Lower lobe of right lung (tissue), 2 donors: ENCODE measurements around the gene GALT. TPM values are rescaled to one million over a fixed set of nuclear protein-coding genes. Genes with fewer than 3 reads are reported as not detected.

Experiments
- ATAC-seq, 2 donors: fragments of 200-7000 bp; cut with Tn5 transposase; one replicate each; pipeline ENCODE4 v1.9.1; 2020 to 2022; ENCODE audit warnings: mild to moderate bottlenecking in 2 of 2, moderate library complexity in 2 of 2
- DNase-seq: peaks from one replicate; pipeline ENCODE4 v3.0.0-alpha.2; 2020
- H3K27ac ChIP-seq: fragments of 200-600 bp; one replicate; pipeline ENCODE4 v1.8.0; 2022
- H3K27me3 ChIP-seq: fragments of 200-600 bp; one replicate; pipeline ENCODE4 v1.8.0; 2022; ENCODE audit warnings: low read depth
- H3K36me3 ChIP-seq: fragments of 200-600 bp; one replicate; pipeline ENCODE4 v1.8.0; 2022; ENCODE audit warnings: mild to moderate bottlenecking
- H3K4me1 ChIP-seq: fragments of 200-600 bp; one replicate; pipeline ENCODE4 v1.8.0; 2022
- H3K4me3 ChIP-seq: fragments of 200-600 bp; one replicate; pipeline ENCODE4 v1.8.0; 2022; ENCODE audit warnings: mild to moderate bottlenecking
- H3K9me3 ChIP-seq: fragments of 200-600 bp; one replicate; pipeline ENCODE4 v1.8.0; 2022
- CTCF ChIP-seq: fragments of 200-600 bp; IDR thresholded peaks from one replicate; pipeline ENCODE4 v1.8.0; 2022; ENCODE audit warnings: antibody characterized with exemption, mild to moderate bottlenecking
- intact Hi-C: fragments of 100-400 bp; cut with DNase I; formaldehyde crosslinking; loops from one replicate; pipeline ENCODE4 v1.11.0; 2022
- total RNA-seq: library from RNA; stranded (reverse); fragmentation: NEBNext Ultra II Directional; extraction: Animal tissue kit (Norgen Biotek cat#: 25700); gene quantifications from one replicate; pipeline ENCODE4 v1.2.1, GENCODE V29; 2021
- donor health status: DM: no; HTN: yes; CAD: no; lungs with severe emphysema.

Gene GALT
- total RNA-seq, 1 donor from 2014 or later: 51.3 TPM

GRCh38 chr9:34628656-34629490 is 17.6 kb upstream of the GALT start, which contains the start of gene ARID3C:
ARID3C (minus strand) TSS chr9:34629066; CDS start chr9:34628014, 1,052 bp downstream.
- H3K27me3 ChIP-seq: peaks cover 71% of the 10 kb centered on the region
- DNase-seq: peak; percentile 62

GRCh38 chr9:34629491-34629808 is 17.0 kb upstream of the GALT start:
- no peaks in the 10 kb centered on the region for H3K9me3 ChIP-seq
- no peak for TF ChIP-seq CTCF
- ATAC-seq (no peak), DNase-seq (no peak)
- no peak overlapping the region for H3K27ac ChIP-seq
- H3K4me3 ChIP-seq: peak overlapping the region; percentile 49
- intact Hi-C loops: no loop called here
- no peaks in the 10 kb centered on the region for H3K36me3 ChIP-seq
- peaks cover 10% of the 10 kb centered on the region for H3K4me1 ChIP-seq
- H3K27me3 ChIP-seq: peaks cover 65% of the 10 kb centered on the region

More at GRCh38 chr9:34628656-34629490, 17.6 kb upstream of the GALT start, which contains the start of gene ARID3C:
- peak within 1 kb of the TSS; percentile 49 for H3K4me3 ChIP-seq
- intact Hi-C loops: no loop called here
- peaks cover 10% of the 10 kb centered on the region for H3K4me1 ChIP-seq
- H3K36me3 ChIP-seq: no peaks in the 10 kb centered on the region
- H3K9me3 ChIP-seq: no peaks in the 10 kb centered on the region
- ATAC-seq: peak; percentile 83 to 91
- H3K27ac ChIP-seq: no peak within 1 kb of the TSS
- TF ChIP-seq CTCF: no peak

- no peaks in the 10 kb centered on the region for H3K9me3 ChIP-seq
- H3K27me3 ChIP-seq: peaks cover 54% of the 10 kb centered on the region
- intact Hi-C loops: no loop called here
- no peak for TF ChIP-seq CTCF
- DNase-seq (no peak), ATAC-seq (no peak)
- peaks cover 12% of the 10 kb centered on the region for H3K4me1 ChIP-seq
- H3K4me3 ChIP-seq: no peak overlapping the region
- H3K36me3 ChIP-seq: peaks cover 4% of the 10 kb centered on the region
- H3K27ac ChIP-seq: no peak overlapping the region
Observed at GRCh38 chr9:34630402-34631154, 15.9 kb upstream of the GALT start.

- no peak overlapping the region for H3K27ac ChIP-seq
- H3K36me3 ChIP-seq: peaks cover 6% of the 10 kb centered on the region
- no peak for ATAC-seq
- H3K4me3 ChIP-seq: no peak overlapping the region
- intact Hi-C loops: no loop called here
- no peaks in the 10 kb centered on the region for H3K9me3 ChIP-seq
- TF ChIP-seq CTCF: no peak
- no peak for DNase-seq
- H3K27me3 ChIP-seq: peaks cover 28% of the 10 kb centered on the region
- H3K4me1 ChIP-seq: peaks cover 32% of the 10 kb centered on the region
Observed at GRCh38 chr9:34633166-34633565, 13.3 kb upstream of the GALT start.

GRCh38 chr9:34633851-34634550 is 12.5 kb upstream of the GALT start:
- peak; percentile 85 for TF ChIP-seq CTCF
- peaks cover 34% of the 10 kb centered on the region for H3K4me1 ChIP-seq
- intact Hi-C loops: no loop called here
- H3K36me3 ChIP-seq: peaks cover 6% of the 10 kb centered on the region
- H3K27me3 ChIP-seq: peaks cover 21% of the 10 kb centered on the region
- H3K4me3 ChIP-seq: no peak overlapping the region
- no peak overlapping the region for H3K27ac ChIP-seq
- ATAC-seq (peak; percentile 28 to 54), DNase-seq (no peak)
- H3K9me3 ChIP-seq: no peaks in the 10 kb centered on the region
